ENCODE measurements around the gene CCDC141.

- TF ChIP-seq CTCF (IDR thresholded peaks at IDR 0.05) (peak; percentile 64 to 98 (median 79)), POLR2A (IDR thresholded peaks at IDR 0.05) (no peak)
Measured at GRCh38 chr2:178891265-178891958, 158.5 kb downstream of the CCDC141 start.
